HCT116 (cell line): ENCODE results near the gene ACOXL. TPM values are rescaled to one million over a fixed set of nuclear protein-coding genes. Genes with fewer than 3 reads are reported as not detected.

ENCODE experiments used
- ATAC-seq: fragments of 200-7000 bp; cut with Tn5 transposase; 2 replicates; pipeline ENCODE4 v1.9.1; 2020; ENCODE audit warnings: mild to moderate bottlenecking, moderate library complexity
- BruUV-seq: library from RNA; stranded (reverse); fragments of 400-500 nt; replicated peaks from 2 replicates; lab custom pipeline; 2021; lab: Mats Ljungman, UMichigan
- CTCF ChIA-PET: fragments of 300-600 bp; sonication (Branson Sonifier 250); formaldehyde crosslinking; loops from one replicate; lab custom pipeline; 2021; ENCODE audit warnings: antibody characterized with exemption; lab: Charles Lee
- POLR2A ChIA-PET: fragments of 300-600, 350-600 bp; sonication (Branson Sonifier 250); formaldehyde crosslinking; loops from one replicate; lab custom pipeline; 2021; ENCODE audit warnings: antibody characterized with exemption; lab: Charles Lee
- RAD21 ChIA-PET, 2 experiments: fragments of 300-600 bp; sonication (Branson Sonifier 250); formaldehyde crosslinking; loops; one replicate each; lab custom pipeline; 2023; ENCODE audit warnings: low total read pairs in 2 of 2; ENCODE audit not compliant: uncharacterized antibody in 2 of 2, unreplicated experiment in 2 of 2, low non-redundant PET in 1 of 2; lab: Charles Lee
- DNase-seq: peaks from one replicate; pipeline ENCODE4 v3.0.0-alpha.2; 2010; ENCODE audit warnings: low read depth, low spot score
- H2AFZ ChIP-seq: fragments of 200-600 bp; shearing (Covaris generic), sonication (generic); 2 replicates; pipeline ENCODE4 v1.6.1; 2017; ENCODE audit warnings: low read depth, mixed run types, mixed read lengths, antibody characterized with exemption, low read length; ENCODE audit not compliant: poor library complexity, severe bottlenecking
- H3K27ac ChIP-seq: 2 replicates; pipeline ENCODE4 v1.5.1; 2012; ENCODE audit warnings: low read depth, low read length
- H3K27me3 ChIP-seq: fragments of 200-600 bp; sonication (generic); 2 replicates; pipeline ENCODE4 v1.6.1; 2016; ENCODE audit warnings: mixed run types, low read length, mixed read lengths; ENCODE audit not compliant: insufficient read depth
- H3K36me3 ChIP-seq, 2 experiments: fragments of 200-500 bp in 1 of 2; fragments of 200-600 bp in 1 of 2; sonication (Bioruptor generic) in 1 of 2; sonication (generic) in 1 of 2; 2 replicates each; pipeline versions ENCODE4 v1.5.1 to v1.6.1; 2014 to 2016; ENCODE audit warnings: low read length in 2 of 2, inconsistent platforms in 1 of 2, mixed read lengths in 1 of 2, mixed run types in 1 of 2; ENCODE audit not compliant: insufficient read depth in 2 of 2, control insufficient read depth in 1 of 2
- H3K4me1 ChIP-seq, 2 experiments: fragments of 200-600 bp in 1 of 2; sonication (generic) in 1 of 2; 2 replicates each; pipeline versions ENCODE4 v1.5.1 to v1.6.1; 2012 to 2017; ENCODE audit warnings: low read length in 2 of 2, inconsistent platforms in 1 of 2, mild to moderate bottlenecking in 1 of 2, mixed read lengths in 1 of 2, mixed run types in 1 of 2, moderate library complexity in 1 of 2; ENCODE audit not compliant: insufficient read depth in 2 of 2, control insufficient read depth in 1 of 2
- H3K4me2 ChIP-seq: fragments of 200-600 bp; sonication (generic); 2 replicates; pipeline ENCODE4 v1.6.1; 2017; ENCODE audit warnings: mixed run types, low read length, mixed read lengths
- H3K4me3 ChIP-seq, 2 experiments: fragments of 200-600 bp in 1 of 2; sonication (generic) in 1 of 2; replicated peaks in 1 of 2; 2 replicates each; pipeline ENCODE4 v1.5.1; 2011 to 2016; ENCODE audit warnings: low read length in 2 of 2, control low read depth in 1 of 2, low read depth in 1 of 2, mild to moderate bottlenecking in 1 of 2, mixed read lengths in 1 of 2, mixed run types in 1 of 2
- H3K79me2 ChIP-seq: fragments of 200-600 bp; sonication (generic); 2 replicates; pipeline ENCODE4 v1.6.1; 2017; ENCODE audit warnings: mild to moderate bottlenecking, mixed run types, low read length, moderate library complexity, mixed read lengths; ENCODE audit not compliant: insufficient read depth
- H3K9ac ChIP-seq: fragments of 200-600 bp; sonication (generic); 2 replicates; pipeline ENCODE4 v1.6.1; 2016; ENCODE audit warnings: low read length, mixed read lengths
- H3K9me2 ChIP-seq: fragments of 200-600 bp; sonication (generic), shearing (Covaris generic); 2 replicates; pipeline ENCODE4 v1.6.1; 2017; ENCODE audit warnings: mixed run types, mild to moderate bottlenecking, moderate library complexity; ENCODE audit not compliant: insufficient read depth
- H3K9me3 ChIP-seq, 2 experiments: fragments of 200-500 bp in 1 of 2; fragments of 200-600 bp in 1 of 2; sonication (Bioruptor generic) in 1 of 2; sonication (generic) in 1 of 2; 2 replicates each; pipeline ENCODE4 v1.6.1; 2014 to 2017; ENCODE audit warnings: low read length in 2 of 2, mixed read lengths in 2 of 2, inconsistent platforms in 1 of 2, low read depth in 1 of 2, mild to moderate bottlenecking in 1 of 2, mixed run types in 1 of 2, moderate library complexity in 1 of 2; ENCODE audit not compliant: control insufficient read depth in 1 of 2, insufficient read depth in 1 of 2
- H4K20me1 ChIP-seq: fragments of 200-600 bp; sonication (generic), shearing (Covaris generic); 2 replicates; pipeline ENCODE4 v1.6.1; 2017; ENCODE audit warnings: mixed run types, mild to moderate bottlenecking, moderate library complexity; ENCODE audit not compliant: insufficient read depth
- CBX3 ChIP-seq: IDR thresholded peaks from 2 replicates; pipeline ENCODE4 v1.6.1; 2012; ENCODE audit warnings: low read depth
- CEBPB ChIP-seq: IDR thresholded peaks from 2 replicates; pipeline ENCODE4 v1.6.1; 2012; ENCODE audit warnings: low read depth
- EZH2 ChIP-seq: fragments of 200-600 bp; sonication (generic); IDR thresholded peaks from 2 replicates; pipeline ENCODE4 v1.6.1; 2017; ENCODE audit warnings: antibody characterized with exemption, mixed run types
- FOSL1 ChIP-seq: IDR thresholded peaks from 2 replicates; pipeline ENCODE4 v1.6.1; 2012; ENCODE audit warnings: low read depth
- JUND ChIP-seq: IDR thresholded peaks from 2 replicates; pipeline ENCODE4 v1.6.1; 2012
- MAX ChIP-seq: IDR thresholded peaks from 2 replicates; pipeline ENCODE4 v1.6.1; 2012
- POLR2A ChIP-seq: IDR thresholded peaks from 2 replicates; pipeline ENCODE4 v1.7.0; 2011; ENCODE audit warnings: borderline replicate concordance; ENCODE audit not compliant: insufficient read depth, insufficient read length; ENCODE audit errors: extremely low read depth
- SP1 ChIP-seq: IDR thresholded peaks from 2 replicates; pipeline ENCODE4 v1.6.1; 2012; ENCODE audit warnings: low read depth
- TCF7L2 ChIP-seq: IDR thresholded peaks from 2 replicates; pipeline ENCODE4 v1.7.0; 2011; ENCODE audit warnings: borderline replicate concordance, inconsistent platforms; ENCODE audit not compliant: insufficient read depth, insufficient read length; ENCODE audit errors: extremely low read depth
- ZFX ChIP-seq: fragments of 450-650 bp; IDR thresholded peaks from 2 replicates; pipeline ENCODE4 v1.6.1; 2017
- ZNF274 ChIP-seq: fragments of 200-500 bp; sonication (Bioruptor generic); IDR thresholded peaks from 2 replicates; pipeline ENCODE4 v1.6.1; 2014; ENCODE audit warnings: mild to moderate bottlenecking, low read depth, low read length, inconsistent platforms
- intact Hi-C: fragments of 100-400 bp; cut with micrococcal nuclease; formaldehyde crosslinking; loops from 2 replicates; pipeline ENCODE4 v1.10.0; 2022
- total RNA-seq: library from RNA; stranded (reverse); gene quantifications from one replicate; pipeline ENCODE4 v1.2.1, GENCODE V29; 2021; ENCODE audit not compliant: unreplicated experiment
- TF ChIP-seq, protein P1 (sequence below): IDR thresholded peaks from 2 replicates; pipeline ENCODE4 v1.6.1; 2011; ENCODE audit warnings: mild to moderate bottlenecking, low read length, moderate library complexity; ENCODE audit not compliant: insufficient replicate concordance; ENCODE audit errors: extremely low read depth

Gene ACOXL
- total RNA-seq, 1 experiment from 2014 or later = 5.5 TPM

- no peaks in the 10 kb centered on the region for H3K79me2 ChIP-seq
- H3K27me3 ChIP-seq = no peaks in the 10 kb centered on the region
- TF ChIP-seq FOSL1 = no peak
- TF ChIP-seq, protein P1, sequence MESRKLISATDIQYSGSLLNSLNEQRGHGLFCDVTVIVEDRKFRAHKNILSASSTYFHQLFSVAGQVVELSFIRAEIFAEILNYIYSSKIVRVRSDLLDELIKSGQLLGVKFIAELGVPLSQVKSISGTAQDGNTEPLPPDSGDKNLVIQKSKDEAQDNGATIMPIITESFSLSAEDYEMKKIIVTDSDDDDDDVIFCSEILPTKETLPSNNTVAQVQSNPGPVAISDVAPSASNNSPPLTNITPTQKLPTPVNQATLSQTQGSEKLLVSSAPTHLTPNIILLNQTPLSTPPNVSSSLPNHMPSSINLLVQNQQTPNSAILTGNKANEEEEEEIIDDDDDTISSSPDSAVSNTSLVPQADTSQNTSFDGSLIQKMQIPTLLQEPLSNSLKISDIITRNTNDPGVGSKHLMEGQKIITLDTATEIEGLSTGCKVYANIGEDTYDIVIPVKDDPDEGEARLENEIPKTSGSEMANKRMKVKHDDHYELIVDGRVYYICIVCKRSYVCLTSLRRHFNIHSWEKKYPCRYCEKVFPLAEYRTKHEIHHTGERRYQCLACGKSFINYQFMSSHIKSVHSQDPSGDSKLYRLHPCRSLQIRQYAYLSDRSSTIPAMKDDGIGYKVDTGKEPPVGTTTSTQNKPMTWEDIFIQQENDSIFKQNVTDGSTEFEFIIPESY = no peak
- TF ChIP-seq EZH2 = no peak
- TF ChIP-seq CBX3 = no peak
- TF ChIP-seq CEBPB = no peak
- TF ChIP-seq MAX = no peak
- TF ChIP-seq TCF7L2 = no peak
- no peak overlapping the region for H2AFZ ChIP-seq
- no peak for DNase-seq
- H3K4me2 ChIP-seq = no peak overlapping the region
- no peaks in the 10 kb centered on the region for H3K9me3 ChIP-seq
- no peaks in the 10 kb centered on the region for H3K36me3 ChIP-seq
- intact Hi-C loops = no loop called here
- POLR2A ChIA-PET = no interaction called here
- ATAC-seq = no peak
- H3K9ac ChIP-seq = no peak overlapping the region
- RAD21 ChIA-PET = no interaction called here
- H3K27ac ChIP-seq = no peak overlapping the region
- H4K20me1 ChIP-seq = no peaks in the 10 kb centered on the region
- H3K9me2 ChIP-seq = no peaks in the 10 kb centered on the region
- H3K4me1 ChIP-seq = peaks cover 18 to 22% of the 10 kb centered on the region in 2 experiments
- CTCF ChIA-PET = no interaction called here
- BruUV-seq = no TSS peak
- H3K4me3 ChIP-seq = no peak overlapping the region
Measured at GRCh38 chr2:111052621-111053020, 320.2 kb downstream of the ACOXL start.

GRCh38 chr2:111053266-111053665 is 320.9 kb downstream of the ACOXL start:
- Histone ChIP-seq H3K27ac (no peak overlapping the region), H2AFZ (no peak overlapping the region), H3K4me1 (peaks cover 18 to 22% of the 10 kb centered on the region in 2 experiments), H3K4me3 (no peak overlapping the region), H3K79me2 (no peaks in the 10 kb centered on the region), H4K20me1 (no peaks in the 10 kb centered on the region), H3K36me3 (no peaks in the 10 kb centered on the region), H3K9me2 (no peaks in the 10 kb centered on the region), H3K9ac (no peak overlapping the region), H3K4me2 (no peak overlapping the region), H3K9me3 (no peaks in the 10 kb centered on the region), H3K27me3 (no peaks in the 10 kb centered on the region)
- DNase-seq (no peak), ATAC-seq (no peak)
- no TSS peak for BruUV-seq
- intact Hi-C loops = no loop called here
- CTCF ChIA-PET = no interaction called here
- TF ChIP-seq ZFX (no peak), JUND (no peak), ZNF274 (no peak), SP1 (no peak), POLR2A (no peak)
- POLR2A ChIA-PET = no interaction called here
- RAD21 ChIA-PET = no interaction called here
